ENCODE data around the gene NDRG3. TPM values are rescaled to one million over a fixed set of nuclear protein-coding genes. Genes with fewer than 3 reads are reported as not detected.

NDRG3 gene
- total and polyA plus RNA-seq, 10 of the 15 experiments (the other 5 are each of a cell fraction or from before 2014, with no cell fraction given): 11.2 to 29.7 (median 14.9) TPM

DNA sequence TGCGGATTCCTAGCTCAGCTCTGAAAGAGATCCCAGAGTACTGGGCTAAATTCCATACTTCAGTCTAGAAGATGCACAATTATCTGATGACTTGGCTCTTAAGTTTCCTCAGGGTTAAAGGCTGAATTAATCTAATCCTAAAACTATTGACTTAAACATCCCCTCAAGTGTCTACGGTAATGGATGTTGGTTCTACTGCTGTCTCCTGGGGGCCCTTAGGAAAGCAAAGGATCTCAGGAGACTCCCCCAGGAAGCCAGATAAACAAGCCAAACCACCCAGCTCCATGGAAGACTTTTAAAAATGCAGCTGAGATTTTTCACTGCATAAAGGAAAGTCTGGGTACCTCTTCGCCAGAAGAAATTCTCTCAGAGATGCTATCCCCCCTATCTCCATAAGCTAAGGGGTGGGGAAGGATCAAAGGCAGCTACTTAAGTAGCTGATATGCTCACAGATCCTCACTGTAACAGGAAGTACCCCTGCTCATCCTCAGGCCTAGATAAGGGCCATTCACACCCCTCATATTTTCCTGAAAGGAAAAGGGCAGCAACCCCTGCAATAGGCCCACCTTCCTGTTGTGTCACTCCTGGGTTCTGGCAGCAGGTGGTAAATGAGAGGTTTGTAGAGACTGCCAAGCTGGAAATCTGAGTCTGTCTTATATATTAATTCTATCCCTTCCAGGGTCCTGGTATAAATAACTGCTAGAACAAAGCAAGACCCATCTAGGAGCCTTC lies 9.3 kb downstream of the NDRG3 start:
- FAIRE-seq: no peak
- 96% methylated on average over 3 of the region's 3 CpGs for WGBS (ENCODE audit: insufficient coverage, insufficient replicate concordance, low lambda C conversion rate, missing lambda C conversion rate)
- Histone ChIP-seq H4K20me1 (ENCODE audit: control insufficient read depth, insufficient read depth) (peaks cover 3% of the 10 kb centered on the region; the same call in 1 of the 2 replicates), H3K9me3 (replicated peaks; ENCODE audit: control insufficient read depth, insufficient read depth, low read length) (no peaks in the 10 kb centered on the region), H3K27me3 (replicated peaks in 1 of 2; ENCODE audit: control insufficient read depth in 2 of 2, insufficient read depth in 2 of 2, low read length in 1 of 2) (no peaks in the 10 kb centered on the region), H2AFZ (ENCODE audit: control insufficient read depth, low read depth, low read length) (no peak overlapping the region), H3K79me2 (ENCODE audit: control insufficient read depth, insufficient read depth, low read length) (no peaks in the 10 kb centered on the region; the same call in 1 of the 2 replicates), H3K36me3 (ENCODE audit: control insufficient read depth in 2 of 2, insufficient read depth in 2 of 2, low read length in 1 of 2) (no peaks in the 10 kb centered on the region; a peak in 1 of 4 replicates), H3K4me3 (no peak overlapping the region), H3K27ac (ENCODE audit: control insufficient read depth, insufficient read depth) (no peak overlapping the region), H3K4me2 (ENCODE audit: control insufficient read depth, insufficient read depth) (no peak overlapping the region), H3K9ac (ENCODE audit: control insufficient read depth, insufficient read depth, low read length) (no peak overlapping the region), H3K4me1 (ENCODE audit: control insufficient read depth, insufficient read depth, low read length) (peaks cover 4% of the 10 kb centered on the region; the same call in 1 of the 2 replicates)
- POLR2A ChIA-PET: interaction anchor here (1.0 kb wide), 1 partner anchor 141 kb away, joined by 4 read pairs; no protein-coding TSS in a partner anchor
- CTCF ChIA-PET: interaction anchor here (1.1 to 4.9 kb wide), 6 partner anchors 8 to 124 kb away, joined by 3 to 26 read pairs (median 6); partner anchors contain the start of gene NDRG3
- RAD21 ChIA-PET (ENCODE audit: unreplicated experiment): interaction anchor here (1.7 kb wide), 1 partner anchor 150 kb away, joined by 6 read pairs; no protein-coding TSS in a partner anchor
- intact Hi-C loops (cut with micrococcal nuclease; ENCODE audit: unreplicated experiment) (no loop called here), in situ Hi-C loops (cut with MboI) (no loop called here)
- DNase-seq (ENCODE audit: low read depth, low spot score): no peak
- SMC1A ChIA-PET (ENCODE audit: uncharacterized antibody, unreplicated experiment): interaction anchor here (0.7 to 2.3 kb wide), 4 partner anchors 8 to 13 kb away, joined by 3 to 11 read pairs (median 3); partner anchors contain the start of gene NDRG3
- no peak for ATAC-seq
- BruUV-seq (replicated peaks): no TSS peak
- TF ChIP-seq SRF (IDR thresholded peaks at IDR 0.05; ENCODE audit: low read depth in 2 of 2, low read length in 2 of 2): no peak
- TF ChIP-seq, protein P1, sequence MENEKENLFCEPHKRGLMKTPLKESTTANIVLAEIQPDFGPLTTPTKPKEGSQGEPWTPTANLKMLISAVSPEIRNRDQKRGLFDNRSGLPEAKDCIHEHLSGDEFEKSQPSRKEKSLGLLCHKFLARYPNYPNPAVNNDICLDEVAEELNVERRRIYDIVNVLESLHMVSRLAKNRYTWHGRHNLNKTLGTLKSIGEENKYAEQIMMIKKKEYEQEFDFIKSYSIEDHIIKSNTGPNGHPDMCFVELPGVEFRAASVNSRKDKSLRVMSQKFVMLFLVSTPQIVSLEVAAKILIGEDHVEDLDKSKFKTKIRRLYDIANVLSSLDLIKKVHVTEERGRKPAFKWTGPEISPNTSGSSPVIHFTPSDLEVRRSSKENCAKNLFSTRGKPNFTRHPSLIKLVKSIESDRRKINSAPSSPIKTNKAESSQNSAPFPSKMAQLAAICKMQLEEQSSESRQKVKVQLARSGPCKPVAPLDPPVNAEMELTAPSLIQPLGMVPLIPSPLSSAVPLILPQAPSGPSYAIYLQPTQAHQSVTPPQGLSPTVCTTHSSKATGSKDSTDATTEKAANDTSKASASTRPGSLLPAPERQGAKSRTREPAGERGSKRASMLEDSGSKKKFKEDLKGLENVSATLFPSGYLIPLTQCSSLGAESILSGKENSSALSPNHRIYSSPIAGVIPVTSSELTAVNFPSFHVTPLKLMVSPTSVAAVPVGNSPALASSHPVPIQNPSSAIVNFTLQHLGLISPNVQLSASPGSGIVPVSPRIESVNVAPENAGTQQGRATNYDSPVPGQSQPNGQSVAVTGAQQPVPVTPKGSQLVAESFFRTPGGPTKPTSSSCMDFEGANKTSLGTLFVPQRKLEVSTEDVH (IDR thresholded peaks at IDR 0.05; ENCODE audit: low read depth, partially characterized antibody): no peak
- no peak for TF ChIP-seq SPI1 (IDR thresholded peaks at IDR 0.05; ENCODE audit: borderline replicate concordance, insufficient read depth, low read depth, low read length)
- no peak for TF ChIP-seq CBFB (IDR thresholded peaks at IDR 0.05; ENCODE audit: low read depth)
- no peak for TF ChIP-seq SIX5 (IDR thresholded peaks at IDR 0.05; ENCODE audit: low read depth, low read length, severe bottlenecking)
- TF ChIP-seq ZNF274 (IDR thresholded peaks at IDR 0.05; ENCODE audit: insufficient read depth, insufficient read length): no peak
- TF ChIP-seq NFIC (IDR thresholded peaks at IDR 0.05; ENCODE audit: low read depth, low read length): no peak
- no peak for TF ChIP-seq ATF7 (IDR thresholded peaks at IDR 0.05; ENCODE audit: low read depth)
- TF ChIP-seq, protein P2, sequence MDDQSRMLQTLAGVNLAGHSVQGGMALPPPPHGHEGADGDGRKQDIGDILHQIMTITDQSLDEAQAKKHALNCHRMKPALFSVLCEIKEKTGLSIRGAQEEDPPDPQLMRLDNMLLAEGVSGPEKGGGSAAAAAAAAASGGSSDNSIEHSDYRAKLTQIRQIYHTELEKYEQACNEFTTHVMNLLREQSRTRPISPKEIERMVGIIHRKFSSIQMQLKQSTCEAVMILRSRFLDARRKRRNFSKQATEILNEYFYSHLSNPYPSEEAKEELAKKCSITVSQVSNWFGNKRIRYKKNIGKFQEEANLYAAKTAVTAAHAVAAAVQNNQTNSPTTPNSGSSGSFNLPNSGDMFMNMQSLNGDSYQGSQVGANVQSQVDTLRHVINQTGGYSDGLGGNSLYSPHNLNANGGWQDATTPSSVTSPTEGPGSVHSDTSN (IDR thresholded peaks at IDR 0.05; ENCODE audit: insufficient replicate concordance, low read depth, low read length): no peak
- no peak for TF ChIP-seq RUNX3 (IDR thresholded peaks at IDR 0.05; ENCODE audit: low read length)
- no peak for TF ChIP-seq CBX5 (IDR thresholded peaks at IDR 0.05; ENCODE audit: low read depth)
- no peak for TF ChIP-seq KLF5 (IDR thresholded peaks at IDR 0.05; ENCODE audit: partially characterized antibody)
- TF ChIP-seq, protein P3, sequence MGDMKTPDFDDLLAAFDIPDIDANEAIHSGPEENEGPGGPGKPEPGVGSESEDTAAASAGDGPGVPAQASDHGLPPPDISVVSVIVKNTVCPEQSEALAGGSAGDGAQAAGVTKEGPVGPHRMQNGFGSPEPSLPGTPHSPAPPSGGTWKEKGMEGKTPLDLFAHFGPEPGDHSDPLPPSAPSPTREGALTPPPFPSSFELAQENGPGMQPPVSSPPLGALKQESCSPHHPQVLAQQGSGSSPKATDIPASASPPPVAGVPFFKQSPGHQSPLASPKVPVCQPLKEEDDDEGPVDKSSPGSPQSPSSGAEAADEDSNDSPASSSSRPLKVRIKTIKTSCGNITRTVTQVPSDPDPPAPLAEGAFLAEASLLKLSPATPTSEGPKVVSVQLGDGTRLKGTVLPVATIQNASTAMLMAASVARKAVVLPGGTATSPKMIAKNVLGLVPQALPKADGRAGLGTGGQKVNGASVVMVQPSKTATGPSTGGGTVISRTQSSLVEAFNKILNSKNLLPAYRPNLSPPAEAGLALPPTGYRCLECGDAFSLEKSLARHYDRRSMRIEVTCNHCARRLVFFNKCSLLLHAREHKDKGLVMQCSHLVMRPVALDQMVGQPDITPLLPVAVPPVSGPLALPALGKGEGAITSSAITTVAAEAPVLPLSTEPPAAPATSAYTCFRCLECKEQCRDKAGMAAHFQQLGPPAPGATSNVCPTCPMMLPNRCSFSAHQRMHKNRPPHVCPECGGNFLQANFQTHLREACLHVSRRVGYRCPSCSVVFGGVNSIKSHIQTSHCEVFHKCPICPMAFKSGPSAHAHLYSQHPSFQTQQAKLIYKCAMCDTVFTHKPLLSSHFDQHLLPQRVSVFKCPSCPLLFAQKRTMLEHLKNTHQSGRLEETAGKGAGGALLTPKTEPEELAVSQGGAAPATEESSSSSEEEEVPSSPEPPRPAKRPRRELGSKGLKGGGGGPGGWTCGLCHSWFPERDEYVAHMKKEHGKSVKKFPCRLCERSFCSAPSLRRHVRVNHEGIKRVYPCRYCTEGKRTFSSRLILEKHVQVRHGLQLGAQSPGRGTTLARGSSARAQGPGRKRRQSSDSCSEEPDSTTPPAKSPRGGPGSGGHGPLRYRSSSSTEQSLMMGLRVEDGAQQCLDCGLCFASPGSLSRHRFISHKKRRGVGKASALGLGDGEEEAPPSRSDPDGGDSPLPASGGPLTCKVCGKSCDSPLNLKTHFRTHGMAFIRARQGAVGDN (IDR thresholded peaks at IDR 0.05): no peak
- TF ChIP-seq SMAD1 (IDR thresholded peaks at IDR 0.05; ENCODE audit: low read depth, partially characterized antibody): no peak
